Stimulated activated CD8-positive, alpha-beta memory T cell treated with anti-CD3 and anti-CD28 coated beads, Interleukin-4, amount 100 ng/mL, for 1 hour (primary cell): Measurements from ENCODE around the gene ARPP21.
"Not testable (repeated sequence)": the region's sequence is repeated elsewhere in the genome, so short reads cannot be mapped to it uniquely, and the experiment has no call there.

Source experiments
- DNase-seq, 2 donors: peaks; one replicate each; pipeline ENCODE4 v3.0.0-alpha.2; 2020; ENCODE audit warnings: low read depth in 2 of 2, low spot score in 1 of 2

Gene ARPP21

DNA sequence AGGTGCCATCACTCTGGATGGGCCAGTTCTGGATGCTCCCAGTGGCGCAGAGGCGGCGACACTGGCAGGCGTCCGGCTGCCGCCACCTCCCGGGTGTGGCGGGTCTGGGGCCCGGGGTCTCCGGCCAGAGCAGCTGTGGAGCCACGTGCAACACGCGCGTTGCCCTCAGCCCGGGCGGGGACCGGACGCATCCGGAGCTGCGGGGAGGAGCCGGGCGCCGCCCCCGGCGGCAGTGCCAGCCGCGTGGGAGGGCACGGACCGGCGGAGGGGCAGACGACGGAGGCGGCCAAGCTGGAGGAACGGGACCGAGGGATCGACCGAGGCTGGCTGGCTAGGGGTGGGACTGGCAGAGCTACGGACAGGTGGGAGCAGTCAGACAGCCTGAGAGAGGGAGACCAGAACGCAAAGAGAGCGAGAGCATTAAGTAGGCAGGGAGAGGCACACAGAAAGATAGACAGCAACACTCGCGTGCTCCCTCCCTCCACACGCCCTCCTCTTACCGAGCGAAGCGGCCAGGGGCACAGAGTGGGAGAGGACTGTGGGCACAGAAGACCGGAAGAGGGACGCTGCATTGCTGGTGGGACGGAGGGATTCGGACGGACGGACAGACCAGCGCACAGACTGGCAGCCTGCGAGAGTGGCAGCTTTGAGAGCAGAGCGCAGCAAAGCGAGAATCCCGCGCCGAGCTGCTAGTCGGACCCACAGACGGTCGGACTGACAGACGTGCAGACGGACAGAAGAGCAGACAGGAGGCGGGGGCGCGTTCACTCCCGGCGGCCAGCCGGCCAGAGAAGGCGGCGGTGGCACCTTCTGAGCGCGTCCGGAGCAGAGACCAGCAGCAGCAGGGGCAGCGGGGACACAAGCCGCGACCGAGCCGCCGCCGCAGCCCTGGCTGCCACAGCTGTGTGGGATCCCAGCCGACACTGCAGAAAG lies at the start of gene ARPP21:
ARPP21 (plus strand) TSS at position 272 of the 933 bp plus-strand sequence. CDS start 42,227 bp downstream, outside the sequence.
- DNase-seq: no peak

DNA sequence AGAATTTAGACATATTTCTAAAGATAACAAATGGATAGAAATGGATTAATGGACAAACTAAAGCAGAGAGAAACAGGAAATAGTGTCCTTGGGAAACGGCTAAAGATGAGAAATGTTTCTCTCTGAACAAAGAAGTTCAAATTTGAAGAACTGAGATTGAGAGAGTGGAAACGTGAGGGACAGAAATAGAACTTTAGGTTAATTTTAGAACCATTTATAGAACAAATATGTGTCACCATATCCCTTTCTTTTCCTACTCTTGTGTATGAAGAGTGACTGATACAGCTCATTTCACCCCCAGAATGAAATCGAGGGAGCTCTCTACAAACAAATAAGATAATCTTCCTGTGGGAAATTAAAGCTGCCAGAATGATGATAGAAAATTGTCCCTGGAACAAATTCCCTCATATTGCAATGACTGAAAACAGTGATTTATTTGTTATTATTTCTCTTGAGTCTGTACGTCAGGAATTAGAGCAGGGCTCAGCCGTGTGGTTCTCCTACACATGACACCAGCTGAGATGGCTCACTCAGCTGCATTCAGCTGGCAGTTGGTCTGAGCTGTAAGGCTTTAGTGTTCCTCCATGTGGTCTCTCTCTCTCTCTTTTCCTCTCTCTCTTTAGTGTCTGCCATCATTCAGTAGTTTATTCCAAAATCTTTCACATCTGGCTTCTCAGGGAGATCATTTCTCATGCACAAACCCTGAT lies 46.6 kb upstream of the ARPP21 start:
- DNase-seq: no peak

DNA sequence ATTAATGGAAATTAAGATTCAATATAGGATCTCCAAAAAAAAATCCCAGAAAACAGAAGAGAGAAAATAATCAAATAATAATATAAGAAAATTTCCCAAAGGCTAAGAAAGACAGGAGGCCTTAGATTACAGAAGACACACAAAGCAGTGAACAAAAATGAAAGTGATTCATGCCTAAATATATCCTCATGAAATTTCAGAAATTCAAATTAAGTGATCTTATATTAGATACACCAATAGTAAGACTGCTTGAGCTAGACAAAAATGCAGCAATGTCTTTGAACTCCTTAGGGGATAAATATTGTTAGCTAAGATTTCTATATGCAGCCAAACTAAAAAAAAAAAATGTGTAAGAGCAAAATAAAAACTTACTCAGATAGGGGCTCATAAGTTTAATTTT lies 44.6 kb upstream of the ARPP21 start:
- no peak for DNase-seq

DNA sequence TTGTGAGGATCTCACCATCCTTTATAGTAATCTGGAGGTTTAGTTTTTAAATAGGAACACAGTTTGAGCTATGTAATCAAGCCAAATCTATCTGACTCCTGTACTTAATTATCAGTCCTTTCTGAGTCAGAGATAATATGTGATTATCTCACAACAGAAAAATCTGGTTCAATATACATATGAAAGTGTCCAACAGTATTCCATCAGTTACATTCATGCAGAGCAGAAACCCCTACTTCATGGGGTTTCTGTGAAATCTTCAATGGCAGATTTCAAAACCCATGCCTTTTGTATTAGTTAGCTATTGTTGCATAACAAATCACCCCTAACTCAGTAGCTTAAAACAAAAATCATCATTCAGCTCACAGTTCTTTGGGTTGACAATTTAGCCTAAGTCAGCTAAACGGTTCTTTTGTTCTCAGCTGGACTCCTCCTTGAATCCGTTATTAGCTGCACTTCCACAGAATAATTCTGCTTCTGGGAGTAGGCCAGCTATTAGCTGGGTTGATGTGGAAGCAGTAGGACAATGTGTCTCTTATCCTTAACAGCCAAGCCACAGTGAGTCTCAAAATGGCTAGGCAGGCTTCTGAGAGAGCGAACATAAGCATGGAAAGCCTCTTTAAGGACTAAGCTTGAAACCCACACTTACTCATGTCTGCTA lies 42.9 kb upstream of the ARPP21 start:
- DNase-seq: no peak

DNA sequence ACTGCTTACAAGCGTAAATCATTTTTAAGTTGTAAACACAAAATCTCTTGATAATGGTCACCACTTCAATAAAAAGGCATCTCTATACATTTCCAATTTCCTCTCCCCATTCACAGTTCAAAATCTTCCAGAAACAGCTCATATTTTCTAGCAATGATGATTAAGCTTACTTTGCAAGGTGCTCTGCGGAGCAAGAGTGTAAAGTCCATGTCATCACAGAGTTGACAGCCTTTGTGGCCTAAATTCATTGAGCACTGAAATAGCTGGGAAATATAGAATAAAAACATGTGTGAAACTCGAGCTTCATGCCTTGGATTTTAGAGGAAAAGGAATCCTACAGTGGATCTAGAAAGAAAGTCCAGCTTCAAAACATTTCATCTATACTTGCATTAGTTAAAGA lies 41.8 kb upstream of the ARPP21 start:
- no peak for DNase-seq

DNA sequence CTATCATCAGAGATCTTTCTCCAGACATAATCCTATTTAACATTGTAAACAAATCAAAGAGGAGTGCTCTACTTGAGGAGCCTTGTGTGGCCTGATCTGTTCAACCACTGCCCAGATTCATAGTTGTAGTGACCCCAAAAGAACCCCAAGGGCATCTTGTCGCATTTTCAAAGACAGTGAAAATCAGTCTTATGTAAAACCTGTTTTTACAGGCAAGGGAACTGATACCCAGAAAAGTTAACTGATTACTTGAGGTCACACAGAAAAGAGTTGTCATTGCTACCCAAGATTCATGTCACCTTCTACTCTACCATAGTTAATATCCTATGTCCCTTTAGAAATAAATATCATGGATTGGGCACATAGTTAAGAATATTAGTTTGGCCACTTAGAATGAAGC lies 40.5 kb upstream of the ARPP21 start:
- DNase-seq: no peak

DNA sequence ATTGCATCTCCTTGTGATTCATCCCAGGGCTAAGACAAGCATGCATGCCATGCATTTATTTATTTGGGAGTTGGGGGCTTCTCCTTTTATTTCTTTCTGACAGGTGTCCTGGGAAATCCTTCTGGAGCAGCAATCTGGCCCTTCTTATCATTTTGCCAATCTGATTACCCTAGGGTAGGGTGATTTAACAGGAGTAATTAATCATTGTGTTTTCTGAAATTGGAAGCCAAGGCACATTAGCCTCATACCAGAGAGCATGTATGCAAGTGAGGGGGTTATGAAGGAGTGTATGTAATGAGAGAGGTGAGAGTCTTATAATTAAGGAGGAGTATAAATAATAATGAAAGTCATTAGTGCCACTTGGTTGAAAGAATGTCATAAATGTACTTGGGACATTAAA lies 37.4 kb upstream of the ARPP21 start:
- DNase-seq: no peak

DNA sequence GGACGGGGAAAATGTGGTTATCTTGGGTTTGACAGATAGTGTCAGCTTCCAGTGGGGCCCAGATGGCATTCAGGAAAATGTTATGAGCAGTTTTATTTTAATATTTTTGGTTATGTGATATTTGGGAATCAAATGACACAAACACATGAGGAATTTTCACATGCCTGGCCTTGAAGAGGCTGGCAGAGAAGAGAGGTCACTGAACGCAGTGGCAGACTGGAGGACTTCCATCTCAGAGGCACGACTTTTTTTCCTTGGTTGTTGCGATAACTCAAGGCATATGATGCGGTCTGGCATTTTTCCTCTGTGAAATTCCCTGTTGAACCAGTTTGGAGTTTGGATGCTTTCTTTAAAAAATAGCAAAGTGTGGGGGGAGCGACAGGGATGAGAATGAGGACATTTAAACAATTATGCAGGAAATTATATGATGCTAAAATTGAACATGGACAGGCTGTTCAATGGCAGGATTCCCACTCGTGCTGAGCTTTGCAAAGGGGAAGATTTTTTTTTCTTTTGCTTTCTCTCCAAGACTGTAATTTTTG lies 36.9 kb upstream of the ARPP21 start:
- no peak for DNase-seq

DNA sequence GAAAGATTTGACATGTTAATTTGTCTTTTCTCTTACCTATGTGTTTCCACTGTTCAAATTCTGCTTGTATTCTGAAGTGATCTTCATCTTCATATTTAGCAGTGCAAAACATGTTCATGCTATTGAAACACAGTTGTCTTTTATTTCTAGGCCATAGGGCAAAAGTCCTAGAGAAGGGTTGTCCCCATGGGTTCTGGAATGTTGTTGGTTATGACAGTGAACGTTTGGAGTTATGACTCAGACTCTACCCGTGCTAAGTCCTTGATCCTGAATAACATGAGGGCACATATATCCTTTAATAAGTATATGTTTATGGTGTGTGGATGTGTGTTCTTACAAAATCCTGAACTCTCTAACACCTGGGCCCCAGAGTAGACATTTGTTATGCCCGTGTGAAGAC lies 23.0 kb upstream of the ARPP21 start:
- DNase-seq: no peak

DNA sequence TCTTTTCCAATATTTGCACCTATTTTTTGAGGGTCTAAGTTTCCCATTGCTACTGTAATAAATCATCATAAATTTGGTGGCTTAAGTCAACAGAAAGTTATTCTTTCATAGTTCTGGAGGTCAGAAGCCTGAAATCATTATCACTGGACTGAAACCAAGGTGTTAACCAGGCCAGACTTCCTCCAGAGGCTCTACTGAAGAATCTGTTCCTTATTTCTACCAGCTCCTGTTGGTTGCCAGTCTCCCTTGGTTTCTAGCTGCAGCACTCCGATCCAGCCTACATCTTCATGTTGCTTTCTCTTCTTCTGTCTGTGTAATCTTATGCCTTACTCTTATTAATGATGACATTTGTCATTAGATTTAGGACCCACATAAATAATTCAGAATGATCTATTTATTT lies 22.0 kb upstream of the ARPP21 start:
- DNase-seq: no peak

DNA sequence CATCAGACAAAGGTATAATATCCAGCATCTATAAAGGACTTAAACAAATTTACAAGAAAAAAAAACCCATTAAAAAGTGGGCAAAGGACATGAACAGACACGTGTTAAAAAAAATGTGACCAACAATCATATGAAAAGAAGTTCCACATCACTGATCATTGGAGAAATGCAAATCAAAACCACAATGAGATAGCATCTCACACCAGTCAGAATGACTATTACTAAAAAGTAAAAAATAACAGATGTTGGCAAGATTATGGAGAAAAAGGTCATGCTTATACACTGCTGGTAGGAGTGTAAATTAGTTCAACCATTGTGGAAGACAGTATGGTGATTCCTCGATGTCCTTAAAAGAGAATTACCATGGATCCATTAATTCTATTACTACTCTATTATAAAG lies 19.1 kb upstream of the ARPP21 start:
- not testable (repeated sequence) for DNase-seq

DNA sequence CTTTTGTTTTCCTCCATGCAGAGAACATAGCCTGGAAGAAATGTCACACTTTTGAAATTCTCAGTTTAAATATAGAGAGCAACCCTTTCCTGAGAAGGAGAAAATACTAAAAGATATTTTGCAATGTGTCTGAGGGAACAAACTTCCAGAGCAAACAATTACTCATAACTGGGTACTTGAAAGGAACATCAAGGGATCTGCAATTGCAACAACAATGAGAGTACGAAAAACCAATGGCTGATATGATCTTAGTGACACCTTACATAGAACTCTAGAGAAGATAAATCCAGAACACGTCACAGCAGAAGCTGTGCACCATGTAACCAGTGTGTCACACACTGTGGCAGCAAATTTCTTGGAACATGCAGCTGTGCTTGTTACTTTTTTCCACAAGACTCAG lies 14.6 kb upstream of the ARPP21 start:
- DNase-seq: no peak

DNA sequence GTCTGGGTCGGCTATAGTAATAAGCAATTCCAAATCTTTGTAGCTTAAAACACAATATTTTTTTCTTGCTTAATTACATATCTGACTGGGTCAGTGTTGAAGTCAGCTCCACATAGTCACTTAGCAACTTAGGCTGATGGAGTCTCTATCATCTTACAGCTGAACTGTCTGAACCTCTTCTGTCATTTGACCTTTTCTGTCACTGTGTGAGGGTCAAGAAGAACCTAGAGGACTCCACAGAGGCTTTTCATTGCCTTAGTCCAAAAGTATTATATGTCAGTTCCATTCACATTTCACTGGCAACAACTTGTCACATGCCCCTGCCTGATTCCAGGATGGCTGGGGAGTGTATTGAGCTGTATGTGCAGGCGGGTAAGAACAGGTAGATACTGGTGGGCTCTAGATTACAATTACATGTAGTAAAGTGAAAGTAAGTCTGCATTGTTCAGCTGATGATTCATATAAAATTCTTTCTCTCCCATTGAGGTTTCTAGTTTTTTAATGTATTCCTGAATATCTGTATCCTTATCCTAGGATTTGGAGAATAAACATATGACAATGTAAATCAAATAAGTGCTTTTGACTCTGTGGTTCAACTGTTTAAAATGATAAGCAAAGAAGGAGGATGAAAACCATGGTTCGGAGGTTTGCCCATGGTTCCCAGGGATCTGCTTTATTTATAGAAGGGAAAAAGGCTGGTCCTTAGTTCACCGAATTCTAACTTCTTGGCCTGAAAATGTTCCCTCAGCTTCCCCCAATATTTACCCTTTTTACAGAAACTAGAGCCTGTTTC lies 5.8 kb upstream of the ARPP21 start:
- no peak for DNase-seq

DNA sequence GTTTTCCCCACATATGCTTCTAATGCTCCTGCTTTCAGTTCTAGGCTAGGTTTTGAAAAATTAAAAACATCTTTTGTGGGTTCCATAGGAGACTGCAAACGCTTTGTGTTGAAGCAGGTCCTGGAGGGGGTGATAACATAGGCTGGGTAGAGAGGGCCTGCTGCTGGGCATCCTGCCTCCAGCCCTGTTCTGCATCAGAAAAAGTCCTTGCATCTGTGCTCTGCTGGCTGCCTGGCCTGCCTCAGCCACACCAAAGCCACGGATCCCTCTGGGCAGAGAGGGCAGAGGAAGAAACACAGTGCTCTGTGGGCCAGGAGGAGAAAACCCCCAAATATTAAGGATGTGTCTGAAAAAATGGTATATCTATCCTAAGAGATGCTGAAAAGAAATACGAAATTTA lies 3.9 kb upstream of the ARPP21 start:
- DNase-seq: no peak

DNA sequence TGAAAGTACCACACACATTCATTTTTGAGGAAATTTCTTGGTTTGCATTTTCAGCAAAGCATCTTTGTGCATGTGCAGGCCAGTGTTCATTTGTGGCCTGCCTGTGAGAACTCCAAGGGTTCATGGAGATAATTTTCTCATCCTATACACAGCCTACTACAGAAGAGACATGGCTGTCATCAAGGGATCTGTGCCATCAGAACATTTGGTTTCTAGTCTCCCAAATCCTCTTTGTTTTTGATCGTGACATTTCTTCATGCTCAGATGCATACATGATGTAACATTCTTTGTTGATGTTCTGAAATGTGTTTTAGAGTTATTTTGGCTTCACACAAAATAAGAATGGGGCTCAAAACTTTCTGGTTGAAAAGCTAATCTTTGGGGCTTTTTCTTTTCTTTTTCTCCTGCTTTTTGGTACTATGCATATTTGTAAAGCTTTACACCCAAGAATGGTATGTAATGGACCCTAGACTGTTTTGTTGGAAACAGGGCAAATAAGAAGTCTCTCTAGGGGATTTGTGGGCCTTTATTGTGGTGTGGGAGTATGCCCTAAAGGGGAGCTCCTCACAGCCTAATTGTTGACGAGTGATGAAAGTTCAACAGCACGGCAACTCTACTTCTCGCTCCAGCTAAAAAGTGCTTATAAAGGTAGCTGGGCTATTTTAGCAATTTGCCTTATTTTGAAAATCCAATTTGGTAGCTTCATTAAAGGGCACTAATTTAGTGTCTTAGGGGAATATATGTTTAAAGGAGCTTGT lies 3.2 kb upstream of the ARPP21 start:
- no peak for DNase-seq

DNA sequence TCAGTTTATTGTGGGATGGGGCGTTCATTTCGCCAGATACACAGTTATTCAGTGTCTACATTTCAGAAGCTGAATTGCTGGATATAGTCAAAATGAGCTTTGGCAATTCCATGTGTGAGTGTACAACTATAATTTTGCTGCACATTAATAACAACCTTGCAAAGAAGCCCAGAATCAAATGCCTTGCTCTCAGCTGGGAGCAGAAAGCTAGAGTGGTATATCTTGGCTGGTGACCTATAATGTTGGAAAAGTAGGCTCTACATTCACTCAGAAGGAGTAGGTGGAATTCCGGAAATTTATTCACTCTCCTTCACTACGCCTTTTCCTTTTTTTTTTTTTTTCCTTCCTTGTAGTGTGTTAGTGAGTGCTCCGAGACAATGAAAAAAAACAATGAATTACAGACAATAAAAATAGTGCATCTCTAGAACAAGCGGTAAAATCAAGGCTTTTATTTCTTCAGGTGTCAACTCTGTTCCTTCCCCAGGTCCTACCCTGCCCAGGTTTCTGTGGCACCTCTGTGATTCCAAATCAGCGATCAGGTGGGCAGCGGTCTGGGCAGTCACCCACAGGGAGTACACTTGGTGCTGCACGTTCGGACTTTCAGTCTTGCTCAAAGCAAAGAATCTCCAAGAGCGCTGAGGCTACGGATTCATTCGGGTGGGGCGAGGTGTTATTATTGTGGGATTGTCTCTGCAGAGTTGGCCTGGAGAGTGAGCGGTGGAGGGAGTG lies 910 bp upstream of the ARPP21 start:
- no peak for DNase-seq

DNA sequence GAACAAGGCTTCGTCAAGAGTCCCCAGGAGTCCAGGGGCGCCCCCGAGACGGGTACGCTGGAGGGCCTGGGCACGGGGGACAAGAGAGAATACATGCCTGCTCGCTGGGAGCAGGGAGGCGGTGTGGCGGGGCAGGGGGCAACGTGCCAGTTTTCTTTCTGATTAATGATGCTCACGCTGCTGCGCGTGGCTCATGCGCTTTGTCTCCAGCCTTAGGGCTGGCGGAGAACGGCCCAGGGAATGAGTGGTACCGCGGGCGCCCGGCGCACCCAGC lies 408 bp upstream of the ARPP21 start:
- DNase-seq: no peak

DNA sequence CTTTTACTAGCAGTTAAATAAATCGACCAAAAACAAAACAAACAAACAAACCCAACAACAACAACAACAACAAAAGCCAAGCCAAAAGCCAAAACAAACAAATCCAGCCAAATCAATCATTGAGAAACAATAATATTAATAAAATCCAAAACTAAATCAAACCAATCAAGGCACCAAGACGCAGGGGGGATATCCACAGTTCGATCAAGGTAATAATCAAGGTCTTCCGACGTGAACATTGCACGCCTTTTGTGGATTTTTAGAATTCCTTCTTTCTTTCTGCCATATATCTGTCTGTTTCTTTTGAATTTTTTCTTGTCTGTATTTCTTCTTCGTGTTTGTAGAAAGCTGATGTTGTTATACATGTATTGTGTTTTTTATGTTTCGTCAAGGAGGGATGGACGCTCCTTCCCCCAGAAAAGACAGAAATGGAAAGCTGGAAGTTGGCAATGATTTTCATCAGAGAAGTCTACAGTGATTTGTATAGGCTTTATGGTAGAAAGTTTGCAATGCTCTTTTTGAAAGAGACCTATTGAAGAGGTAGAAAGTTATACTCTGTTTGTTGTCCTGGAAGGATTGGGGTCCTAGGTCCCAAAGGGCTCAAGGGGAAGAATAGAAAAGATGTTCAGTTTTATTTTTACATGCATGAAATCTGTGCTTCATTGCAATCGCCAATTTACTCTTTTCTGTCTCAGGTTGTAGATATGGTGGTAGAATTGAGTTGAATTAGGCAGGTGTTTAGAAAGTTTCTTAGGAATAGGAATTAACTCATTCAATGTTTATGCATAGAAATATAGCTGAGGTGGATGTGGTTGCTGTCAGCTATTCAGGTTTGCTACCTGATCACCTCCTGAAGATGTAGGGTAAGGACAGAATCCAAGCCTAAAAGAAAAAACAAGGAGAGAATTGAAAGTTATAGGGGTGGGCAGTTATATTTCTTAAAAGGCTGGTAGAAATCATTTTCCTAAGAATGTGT lies 1.2 kb downstream of the ARPP21 start:
- DNase-seq: no peak

DNA sequence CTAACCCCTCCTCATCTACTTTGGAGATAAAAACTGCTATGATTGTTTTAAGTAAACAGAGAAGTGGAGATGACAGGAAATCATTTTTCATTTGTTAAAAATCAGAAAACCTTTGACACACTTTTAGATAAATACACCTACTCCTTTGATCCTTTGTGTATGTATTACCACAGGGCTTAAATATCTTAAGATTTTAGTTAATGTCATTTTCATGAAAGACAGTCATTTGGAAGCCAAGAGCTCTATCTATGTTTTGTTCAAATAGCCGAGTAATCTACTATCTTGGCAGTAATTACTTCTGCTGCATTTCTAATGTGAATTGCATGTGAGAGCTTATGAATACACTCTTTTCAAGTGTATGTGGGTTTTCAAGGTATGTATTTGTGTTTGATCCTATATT lies 2.0 kb downstream of the ARPP21 start:
- no peak for DNase-seq
